Measurements from ENCODE around the gene TRAFD1.
"Not testable (repeated sequence)": the region's sequence is repeated elsewhere in the genome, so short reads cannot be mapped to it uniquely, and the experiment has no call there.

The TRAFD1 gene

GRCh38 chr12:112105891-112106290 lies 19.5 kb upstream of the TRAFD1 start:
- Histone ChIP-seq H3K9ac (ENCODE audit: low read length) (no peak overlapping the region), H3K9me3 (ENCODE audit: control insufficient read depth, low read depth, low read length) (no peaks in the 10 kb centered on the region)

GRCh38 chr12:112107306-112108201 lies 17.8 kb upstream of the TRAFD1 start:
- H3K4me3 ChIP-seq (ENCODE audit: low read length) = peak overlapping the region; percentile 85
- H3K36me3 ChIP-seq (ENCODE audit: control insufficient read depth, low read depth, low read length) = peaks cover 4% of the 10 kb centered on the region
- peak overlapping the region; percentile 72 for H3K27ac ChIP-seq (ENCODE audit: low read length)
- H3K9ac ChIP-seq (ENCODE audit: low read length) = peak overlapping the region; percentile 98
- no peaks in the 10 kb centered on the region for H3K9me3 ChIP-seq (ENCODE audit: control insufficient read depth, low read depth, low read length)
- no peaks in the 10 kb centered on the region for H3K27me3 ChIP-seq (ENCODE audit: control insufficient read depth, insufficient read depth, low read length)
- peaks cover 25% of the 10 kb centered on the region for H3K4me1 ChIP-seq (ENCODE audit: control insufficient read depth, low read depth, low read length)

More at GRCh38 chr12:112105891-112106290, 19.5 kb upstream of the TRAFD1 start:
- no peaks in the 10 kb centered on the region for H3K27me3 ChIP-seq (ENCODE audit: control insufficient read depth, insufficient read depth, low read length)
- H3K36me3 ChIP-seq (ENCODE audit: control insufficient read depth, low read depth, low read length) = peaks cover 11% of the 10 kb centered on the region
- H3K27ac ChIP-seq (ENCODE audit: low read length) = no peak overlapping the region
- H3K4me1 ChIP-seq (ENCODE audit: control insufficient read depth, low read depth, low read length) = peaks cover 25% of the 10 kb centered on the region
- no peak overlapping the region for H3K4me3 ChIP-seq (ENCODE audit: low read length)

GRCh38 chr12:112108202-112109079 lies 16.9 kb upstream of the TRAFD1 start, which contains the start of gene NAA25:
NAA25 (minus strand) TSS chr12:112108783; CDS start chr12:112108773, 10 bp downstream.
- Histone ChIP-seq H3K9me3 (ENCODE audit: control insufficient read depth, low read depth, low read length) (no peaks in the 10 kb centered on the region), H3K27ac (ENCODE audit: low read length) (peak within 1 kb of the TSS; percentile 95), H3K4me1 (ENCODE audit: control insufficient read depth, low read depth, low read length) (peaks cover 25% of the 10 kb centered on the region), H3K4me3 (ENCODE audit: low read length) (peak within 1 kb of the TSS; percentile 85), H3K36me3 (ENCODE audit: control insufficient read depth, low read depth, low read length) (peaks cover 4% of the 10 kb centered on the region), H3K27me3 (ENCODE audit: control insufficient read depth, insufficient read depth, low read length) (no peaks in the 10 kb centered on the region), H3K9ac (ENCODE audit: low read length) (peak within 1 kb of the TSS; percentile 98)

GRCh38 chr12:112110787-112111662 lies 14.3 kb upstream of the TRAFD1 start:
- H3K27ac ChIP-seq (ENCODE audit: low read length); H3K27me3 ChIP-seq (ENCODE audit: control insufficient read depth, insufficient read depth, low read length); H3K4me3 ChIP-seq (ENCODE audit: low read length); H3K9me3 ChIP-seq (ENCODE audit: control insufficient read depth, low read depth, low read length); H3K9ac ChIP-seq (ENCODE audit: low read length); H3K36me3 ChIP-seq (ENCODE audit: control insufficient read depth, low read depth, low read length): not testable (repeated sequence)
- H3K4me1 ChIP-seq (ENCODE audit: control insufficient read depth, low read depth, low read length) = peaks cover 21% of the 10 kb centered on the region

- Histone ChIP-seq H3K27me3 (ENCODE audit: control insufficient read depth, insufficient read depth, low read length) (no peaks in the 10 kb centered on the region), H3K4me3 (ENCODE audit: low read length) (no peak overlapping the region), H3K9me3 (ENCODE audit: control insufficient read depth, low read depth, low read length) (no peaks in the 10 kb centered on the region), H3K36me3 (ENCODE audit: control insufficient read depth, low read depth, low read length) (no peaks in the 10 kb centered on the region), H3K4me1 (ENCODE audit: control insufficient read depth, low read depth, low read length) (peaks cover 24% of the 10 kb centered on the region), H3K9ac (ENCODE audit: low read length) (no peak overlapping the region), H3K27ac (ENCODE audit: low read length) (no peak overlapping the region)
Observed at GRCh38 chr12:112111931-112112330, 13.4 kb upstream of the TRAFD1 start.

- Histone ChIP-seq H3K9ac (ENCODE audit: low read length) (no peak overlapping the region), H3K4me1 (ENCODE audit: control insufficient read depth, low read depth, low read length) (peaks cover 21% of the 10 kb centered on the region), H3K27me3 (ENCODE audit: control insufficient read depth, insufficient read depth, low read length) (no peaks in the 10 kb centered on the region), H3K9me3 (ENCODE audit: control insufficient read depth, low read depth, low read length) (no peaks in the 10 kb centered on the region), H3K36me3 (ENCODE audit: control insufficient read depth, low read depth, low read length) (no peaks in the 10 kb centered on the region), H3K27ac (ENCODE audit: low read length) (no peak overlapping the region), H3K4me3 (ENCODE audit: low read length) (no peak overlapping the region)
Observed at GRCh38 chr12:112112409-112113133, 12.8 kb upstream of the TRAFD1 start.

GRCh38 chr12:112115259-112116045 lies 9.9 kb upstream of the TRAFD1 start:
- Histone ChIP-seq H3K4me3 (ENCODE audit: low read length) (no peak overlapping the region), H3K9me3 (ENCODE audit: control insufficient read depth, low read depth, low read length) (no peaks in the 10 kb centered on the region), H3K27ac (ENCODE audit: low read length) (no peak overlapping the region), H3K9ac (ENCODE audit: low read length) (peak overlapping the region; percentile 31), H3K27me3 (ENCODE audit: control insufficient read depth, insufficient read depth, low read length) (no peaks in the 10 kb centered on the region), H3K4me1 (ENCODE audit: control insufficient read depth, low read depth, low read length) (peaks cover 14% of the 10 kb centered on the region), H3K36me3 (ENCODE audit: control insufficient read depth, low read depth, low read length) (no peaks in the 10 kb centered on the region)

GRCh38 chr12:112116232-112117060 lies 8.9 kb upstream of the TRAFD1 start:
- H3K9ac ChIP-seq (ENCODE audit: low read length) = peak overlapping the region; percentile 31
- H3K27ac ChIP-seq (ENCODE audit: low read length) = peak overlapping the region; percentile 77
- no peaks in the 10 kb centered on the region for H3K36me3 ChIP-seq (ENCODE audit: control insufficient read depth, low read depth, low read length)
- H3K4me3 ChIP-seq (ENCODE audit: low read length) = peak overlapping the region; percentile 28
- peaks cover 12% of the 10 kb centered on the region for H3K4me1 ChIP-seq (ENCODE audit: control insufficient read depth, low read depth, low read length)
- no peaks in the 10 kb centered on the region for H3K27me3 ChIP-seq (ENCODE audit: control insufficient read depth, insufficient read depth, low read length)
- H3K9me3 ChIP-seq (ENCODE audit: control insufficient read depth, low read depth, low read length) = no peaks in the 10 kb centered on the region

GRCh38 chr12:112117685-112118084 lies 7.7 kb upstream of the TRAFD1 start:
- Histone ChIP-seq H3K36me3 (ENCODE audit: control insufficient read depth, low read depth, low read length) (no peaks in the 10 kb centered on the region), H3K27ac (ENCODE audit: low read length) (no peak overlapping the region), H3K4me1 (ENCODE audit: control insufficient read depth, low read depth, low read length) (peaks cover 13% of the 10 kb centered on the region), H3K4me3 (ENCODE audit: low read length) (no peak overlapping the region), H3K9me3 (ENCODE audit: control insufficient read depth, low read depth, low read length) (no peaks in the 10 kb centered on the region), H3K9ac (ENCODE audit: low read length) (no peak overlapping the region), H3K27me3 (ENCODE audit: control insufficient read depth, insufficient read depth, low read length) (no peaks in the 10 kb centered on the region)
